22Rv1 (cell line): ENCODE results near the gene SLC22A12.

Experiments
- CTCF ChIP-seq: fragments of 450-650 bp; IDR thresholded peaks from 2 replicates; pipeline ENCODE4 v1.5.1; 2017; ENCODE audit warnings: mild to moderate bottlenecking
- ZFX ChIP-seq: fragments of 450-650 bp; IDR thresholded peaks from 2 replicates; pipeline ENCODE4 v1.6.1; 2017; ENCODE audit warnings: antibody characterized with exemption, borderline replicate concordance

GRCh38 chr11:64619811-64620380 is 28.9 kb downstream of the SLC22A12 start:
- TF ChIP-seq CTCF (no peak), ZFX (no peak)
